ENCODE data around the gene ARHGEF16. TPM values are rescaled to one million over a fixed set of nuclear protein-coding genes. Genes with fewer than 3 reads are reported as not detected.

The ARHGEF16 gene
- total and polyA plus RNA-seq, 2 donors (not counting 1 experiment from before 2014, with no cell fraction given): 0.13 to 0.22 TPM

DNA sequence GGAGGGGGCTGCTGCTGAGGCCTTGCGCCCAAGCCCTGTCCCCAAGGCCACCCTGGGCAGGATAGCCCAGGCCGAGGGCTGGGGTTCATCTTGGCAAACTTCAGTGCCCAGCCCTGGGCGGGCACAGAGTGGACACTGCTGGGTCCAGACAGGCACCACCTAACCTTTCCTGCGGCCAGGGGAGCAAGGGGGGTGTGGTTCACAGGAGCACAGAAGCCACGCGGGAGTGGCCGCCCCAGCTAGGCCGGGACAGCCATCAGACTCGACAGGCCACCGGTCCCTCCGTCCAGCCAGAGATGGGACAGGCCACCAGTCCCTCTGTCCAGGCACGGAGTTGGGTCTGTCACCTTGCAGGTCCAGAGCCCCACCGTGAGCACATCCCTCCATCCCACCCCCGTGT is 28.9 kb downstream of the ARHGEF16 start:
- no peak overlapping the region for H3K27ac ChIP-seq (ENCODE audit: low read length in 2 of 2)
- no peaks in the 10 kb centered on the region for H3K4me1 Mint-ChIP-seq
- H3K9ac ChIP-seq (ENCODE audit: low read length): no peak overlapping the region
- H2AFZ ChIP-seq (ENCODE audit: insufficient read depth, low read depth, low read length, poor library complexity, severe bottlenecking): no peak overlapping the region
- no peak overlapping the region for H3K4me3 ChIP-seq (ENCODE audit: control extremely low read depth in 1 of 5, extremely low read depth in 1 of 5, insufficient read depth in 1 of 5, low read depth in 2 of 5, low read length in 4 of 5)
- H3K4me3 Mint-ChIP-seq: no peak overlapping the region
- H3K4me1 ChIP-seq (ENCODE audit: control insufficient read depth in 2 of 2, insufficient read depth in 2 of 2, low read length in 2 of 2): no peaks in the 10 kb centered on the region
- H3K9me3 Mint-ChIP-seq (ENCODE audit: insufficient read depth): peaks cover 6% of the 10 kb centered on the region
- no peaks in the 10 kb centered on the region for H4K20me1 ChIP-seq (ENCODE audit: control insufficient read depth, insufficient read depth, low read length, poor library complexity, severe bottlenecking)
- intact Hi-C loops (cut with micrococcal nuclease): no loop called here
- DNase-seq (no peak), ATAC-seq (ENCODE audit: low read depth) (no peak)
- peaks cover 0 to 4% (median 1%) of the 10 kb centered on the region in 3 donors for H3K9me3 ChIP-seq (ENCODE audit: control extremely low read depth in 1 of 3, control insufficient read depth in 2 of 3, insufficient read depth in 1 of 3, low read length in 2 of 3)
- H3K27me3 Mint-ChIP-seq: peaks cover 3% of the 10 kb centered on the region
- 83% methylated on average over 14 of the region's 14 CpGs for WGBS (ENCODE audit: insufficient coverage)
- CTCF ChIA-PET: interaction anchor here (3.0 kb wide), 1 partner anchor 30 kb away, joined by 12 read pairs; no protein-coding TSS in a partner anchor
- H3K27me3 ChIP-seq (replicated peaks in 1 of 4; ENCODE audit: control extremely low read depth in 1 of 4, control insufficient read depth in 3 of 4, insufficient read depth in 4 of 4, low read length in 3 of 4): no peaks in the 10 kb centered on the region
- H3K36me3 ChIP-seq (replicated peaks in 1 of 2; ENCODE audit: control extremely low read depth in 1 of 2, control insufficient read depth in 1 of 2, extremely low read depth in 1 of 2, insufficient read depth in 2 of 2, low read length in 1 of 2): no peaks in the 10 kb centered on the region
- POLR2A ChIA-PET: no interaction called here
- H3K79me2 ChIP-seq (ENCODE audit: control insufficient read depth, insufficient read depth, low read length): no peaks in the 10 kb centered on the region
- no peak overlapping the region for H3K4me2 ChIP-seq (replicated peaks; ENCODE audit: low read depth, low read length, poor library complexity, severe bottlenecking)
- no peak overlapping the region for H3K27ac Mint-ChIP-seq
- no peak for TF ChIP-seq EZH2 (IDR thresholded peaks at IDR 0.05; ENCODE audit: borderline replicate concordance, insufficient read depth, low read depth, low read length, poor library complexity, severe bottlenecking)
- TF ChIP-seq, protein P1, sequence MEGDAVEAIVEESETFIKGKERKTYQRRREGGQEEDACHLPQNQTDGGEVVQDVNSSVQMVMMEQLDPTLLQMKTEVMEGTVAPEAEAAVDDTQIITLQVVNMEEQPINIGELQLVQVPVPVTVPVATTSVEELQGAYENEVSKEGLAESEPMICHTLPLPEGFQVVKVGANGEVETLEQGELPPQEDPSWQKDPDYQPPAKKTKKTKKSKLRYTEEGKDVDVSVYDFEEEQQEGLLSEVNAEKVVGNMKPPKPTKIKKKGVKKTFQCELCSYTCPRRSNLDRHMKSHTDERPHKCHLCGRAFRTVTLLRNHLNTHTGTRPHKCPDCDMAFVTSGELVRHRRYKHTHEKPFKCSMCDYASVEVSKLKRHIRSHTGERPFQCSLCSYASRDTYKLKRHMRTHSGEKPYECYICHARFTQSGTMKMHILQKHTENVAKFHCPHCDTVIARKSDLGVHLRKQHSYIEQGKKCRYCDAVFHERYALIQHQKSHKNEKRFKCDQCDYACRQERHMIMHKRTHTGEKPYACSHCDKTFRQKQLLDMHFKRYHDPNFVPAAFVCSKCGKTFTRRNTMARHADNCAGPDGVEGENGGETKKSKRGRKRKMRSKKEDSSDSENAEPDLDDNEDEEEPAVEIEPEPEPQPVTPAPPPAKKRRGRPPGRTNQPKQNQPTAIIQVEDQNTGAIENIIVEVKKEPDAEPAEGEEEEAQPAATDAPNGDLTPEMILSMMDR (IDR thresholded peaks at IDR 0.05): no peak

DNA sequence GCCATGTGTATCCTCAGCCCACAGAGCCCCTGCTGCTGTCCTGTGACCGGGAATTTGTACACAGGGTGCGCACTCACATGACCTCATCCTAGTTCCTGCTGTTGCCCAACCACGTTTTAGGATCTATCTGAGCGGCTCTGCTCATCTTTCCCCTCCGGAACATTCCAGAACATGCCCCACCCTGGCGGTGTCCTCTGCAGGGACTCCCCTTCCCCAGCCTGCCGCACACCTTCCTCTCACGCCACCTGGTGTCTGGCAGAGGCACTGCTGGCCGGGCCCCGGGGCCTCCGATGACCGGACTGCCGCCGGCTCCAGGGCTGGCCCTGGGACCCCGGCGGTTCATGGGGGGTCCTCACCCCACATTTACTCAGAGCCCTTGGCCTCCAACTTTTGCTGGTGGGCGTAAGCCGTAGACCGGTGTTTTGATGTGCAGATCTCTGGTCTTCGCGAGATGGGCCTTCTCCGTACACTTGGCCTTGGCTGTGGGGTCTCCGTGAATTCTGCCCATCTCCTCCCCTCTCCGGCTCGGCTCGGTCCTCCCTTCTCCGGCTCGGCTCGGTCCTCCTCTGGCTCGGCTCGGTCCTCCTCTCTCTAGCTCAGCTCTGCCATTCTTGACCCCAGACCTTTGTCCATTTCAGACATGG is 29.5 kb downstream of the ARHGEF16 start:
- H3K36me3 ChIP-seq (replicated peaks in 1 of 2; ENCODE audit: control extremely low read depth in 1 of 2, control insufficient read depth in 1 of 2, extremely low read depth in 1 of 2, insufficient read depth in 2 of 2, low read length in 1 of 2): no peaks in the 10 kb centered on the region
- TF ChIP-seq, protein P1 (IDR thresholded peaks at IDR 0.05): peak; percentile 81
- TF ChIP-seq EZH2 (IDR thresholded peaks at IDR 0.05; ENCODE audit: borderline replicate concordance, insufficient read depth, low read depth, low read length, poor library complexity, severe bottlenecking): no peak
- no peaks in the 10 kb centered on the region for H4K20me1 ChIP-seq (ENCODE audit: control insufficient read depth, insufficient read depth, low read length, poor library complexity, severe bottlenecking)
- no peak overlapping the region for H2AFZ ChIP-seq (ENCODE audit: insufficient read depth, low read depth, low read length, poor library complexity, severe bottlenecking)
- H3K27me3 ChIP-seq (replicated peaks in 1 of 4; ENCODE audit: control extremely low read depth in 1 of 4, control insufficient read depth in 3 of 4, insufficient read depth in 4 of 4, low read length in 3 of 4): no peaks in the 10 kb centered on the region
- Mint-ChIP-seq H3K27me3 (peaks cover 3% of the 10 kb centered on the region), H3K9me3 (ENCODE audit: insufficient read depth) (peaks cover 12% of the 10 kb centered on the region), H3K4me3 (no peak overlapping the region), H3K27ac (no peak overlapping the region), H3K4me1 (no peaks in the 10 kb centered on the region)
- H3K9me3 ChIP-seq (ENCODE audit: control extremely low read depth in 1 of 3, control insufficient read depth in 2 of 3, insufficient read depth in 1 of 3, low read length in 2 of 3): peaks cover 0 to 6% (median 5%) of the 10 kb centered on the region in 3 donors
- H3K27ac ChIP-seq (ENCODE audit: low read length in 2 of 2): no peak overlapping the region
- DNase-seq (peak; percentile 51), ATAC-seq (ENCODE audit: low read depth) (peak; percentile 53)
- no peak overlapping the region for H3K4me3 ChIP-seq (ENCODE audit: control extremely low read depth in 1 of 5, extremely low read depth in 1 of 5, insufficient read depth in 1 of 5, low read depth in 2 of 5, low read length in 4 of 5)
- no peak overlapping the region for H3K4me2 ChIP-seq (replicated peaks; ENCODE audit: low read depth, low read length, poor library complexity, severe bottlenecking)
- H3K79me2 ChIP-seq (ENCODE audit: control insufficient read depth, insufficient read depth, low read length): no peaks in the 10 kb centered on the region
- no peaks in the 10 kb centered on the region for H3K4me1 ChIP-seq (ENCODE audit: control insufficient read depth in 2 of 2, insufficient read depth in 2 of 2, low read length in 2 of 2)
- intact Hi-C loops (cut with micrococcal nuclease): no loop called here
- POLR2A ChIA-PET: no interaction called here
- 58% methylated on average over 31 of the region's 31 CpGs for WGBS (ENCODE audit: insufficient coverage)
- H3K9ac ChIP-seq (ENCODE audit: low read length): no peak overlapping the region
- CTCF ChIA-PET: interaction anchor here (1.1 kb wide), 1 partner anchor 31 kb away, joined by 5 read pairs; no protein-coding TSS in a partner anchor
